GM10847 (cell line): ENCODE measurements around the gene PCDHGA12.
"Not testable (repeated sequence)": the region's sequence is repeated elsewhere in the genome, so short reads cannot be mapped to it uniquely, and the experiment has no call there.

Source experiments
- POLR2A ChIP-seq: IDR thresholded peaks from 2 replicates; pipeline ENCODE4 v1.6.1; 2011; ENCODE audit not compliant: insufficient read length; ENCODE audit errors: extremely low read depth

PCDHGA12 gene

DNA sequence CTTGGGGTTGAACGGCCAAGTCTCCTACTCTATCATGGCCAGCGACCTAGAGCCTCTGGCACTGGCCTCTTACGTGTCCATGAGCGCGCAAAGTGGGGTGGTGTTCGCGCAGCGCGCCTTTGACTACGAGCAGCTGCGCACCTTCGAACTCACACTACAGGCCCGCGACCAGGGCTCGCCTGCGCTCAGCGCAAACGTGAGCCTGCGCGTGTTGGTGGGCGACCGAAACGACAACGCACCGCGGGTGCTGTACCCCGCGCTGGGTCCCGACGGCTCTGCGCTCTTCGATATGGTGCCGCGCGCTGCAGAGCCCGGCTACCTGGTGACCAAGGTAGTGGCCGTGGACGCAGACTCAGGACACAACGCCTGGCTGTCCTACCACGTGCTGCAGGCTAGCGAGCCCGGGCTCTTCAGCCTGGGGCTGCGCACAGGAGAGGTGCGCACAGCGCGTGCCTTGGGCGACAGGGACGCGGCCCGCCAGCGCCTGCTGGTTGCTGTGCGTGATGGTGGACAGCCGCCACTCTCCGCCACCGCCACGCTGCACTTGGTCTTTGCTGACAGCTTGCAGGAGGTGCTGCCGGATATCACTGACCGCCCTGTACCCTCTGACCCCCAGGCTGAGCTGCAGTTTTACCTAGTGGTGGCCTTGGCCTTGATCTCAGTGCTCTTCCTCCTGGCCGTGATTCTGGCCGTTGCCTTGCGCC, 30.6 kb upstream of the PCDHGA12 start:
- TF ChIP-seq POLR2A, result no peak

DNA sequence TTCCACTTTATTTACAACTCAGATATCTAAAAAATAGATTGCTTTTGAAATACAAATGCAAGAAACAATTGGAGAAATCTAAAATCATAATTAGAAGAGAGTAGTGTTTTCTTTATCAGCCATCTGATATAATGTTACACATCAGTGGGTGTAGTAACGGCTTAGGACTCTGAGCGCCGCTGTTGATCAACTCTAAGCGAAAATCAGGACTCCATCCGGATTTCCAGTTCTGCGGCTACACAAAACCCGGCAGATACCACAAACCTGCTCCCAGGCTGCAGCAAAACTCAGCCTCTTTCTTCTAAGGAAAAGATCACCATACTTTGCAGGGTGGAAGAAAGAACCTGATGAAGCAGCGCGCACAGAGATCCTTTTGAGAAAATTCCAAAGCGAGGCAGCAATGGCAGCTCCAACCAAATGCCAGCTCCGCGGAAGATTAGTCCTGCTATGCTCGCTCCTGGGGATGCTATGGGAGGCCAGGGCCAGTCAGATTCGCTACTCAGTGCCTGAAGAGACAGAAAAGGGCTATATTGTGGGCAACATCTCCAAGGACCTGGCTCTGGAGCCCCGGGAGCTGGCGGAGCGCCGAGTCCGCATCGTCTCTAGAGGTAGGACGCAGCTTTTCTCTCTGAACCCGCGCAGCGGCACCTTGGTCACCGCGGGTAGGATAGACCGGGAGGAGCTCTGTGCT, 27.6 kb upstream of the PCDHGA12 start, which contains the start of gene PCDHGA9:
PCDHGA9 (plus strand) TSS at position 226 of the 691 bp plus-strand sequence; CDS start at position 401, 175 bp downstream.
- TF ChIP-seq POLR2A, result no peak

DNA sequence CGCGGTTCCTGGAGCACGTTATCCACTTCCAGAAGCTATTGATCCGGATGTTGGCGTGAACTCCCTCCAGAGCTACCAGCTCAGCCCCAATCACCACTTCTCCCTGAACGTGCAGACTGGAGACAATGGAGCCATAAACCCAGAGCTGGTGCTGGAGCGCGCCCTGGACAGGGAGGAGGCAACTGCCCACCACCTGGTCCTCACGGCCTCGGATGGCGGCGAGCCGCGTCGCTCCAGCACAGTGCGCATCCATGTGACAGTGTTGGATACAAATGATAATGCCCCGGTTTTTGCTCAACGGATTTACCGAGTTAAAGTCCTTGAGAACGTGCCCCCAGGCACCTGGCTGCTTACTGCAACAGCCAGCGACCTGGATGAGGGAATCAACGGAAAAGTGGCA, 26.9 kb upstream of the PCDHGA12 start:
- TF ChIP-seq POLR2A, result no peak

DNA sequence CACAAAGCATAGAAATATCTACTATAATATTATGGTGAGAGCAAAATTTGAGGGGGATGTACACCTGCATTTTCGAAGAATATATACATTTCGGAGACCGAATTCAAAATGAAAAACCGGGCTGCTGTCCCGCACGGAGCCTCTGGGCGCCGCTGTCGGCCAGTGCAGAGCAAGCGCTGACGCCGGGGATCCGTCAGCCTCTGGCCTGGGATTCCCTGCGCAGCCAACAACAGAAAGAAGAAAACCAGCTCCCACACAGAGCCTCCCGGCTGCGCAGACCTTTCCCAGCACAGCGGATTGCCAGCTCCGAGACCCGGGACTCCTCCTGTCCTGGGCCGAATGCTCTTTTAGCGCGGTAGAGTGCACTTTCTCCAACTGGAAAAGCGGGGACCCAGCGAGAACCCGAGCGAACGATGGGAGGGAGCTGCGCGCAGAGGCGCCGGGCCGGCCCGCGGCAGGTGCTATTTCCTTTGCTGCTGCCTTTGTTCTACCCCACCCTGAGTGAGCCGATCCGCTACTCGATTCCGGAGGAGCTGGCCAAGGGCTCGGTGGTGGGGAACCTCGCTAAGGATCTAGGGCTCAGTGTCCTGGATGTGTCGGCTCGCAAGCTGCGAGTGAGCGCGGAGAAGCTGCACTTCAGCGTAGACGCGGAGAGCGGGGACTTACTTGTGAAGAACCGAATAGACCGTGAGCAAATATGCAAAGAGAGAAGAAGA, 22.4 kb upstream of the PCDHGA12 start, which contains the start of gene PCDHGB6:
PCDHGB6 (plus strand) TSS at position 232 of the 716 bp plus-strand sequence; CDS start at position 414, 182 bp downstream.
- TF ChIP-seq POLR2A, result not testable (repeated sequence)

DNA sequence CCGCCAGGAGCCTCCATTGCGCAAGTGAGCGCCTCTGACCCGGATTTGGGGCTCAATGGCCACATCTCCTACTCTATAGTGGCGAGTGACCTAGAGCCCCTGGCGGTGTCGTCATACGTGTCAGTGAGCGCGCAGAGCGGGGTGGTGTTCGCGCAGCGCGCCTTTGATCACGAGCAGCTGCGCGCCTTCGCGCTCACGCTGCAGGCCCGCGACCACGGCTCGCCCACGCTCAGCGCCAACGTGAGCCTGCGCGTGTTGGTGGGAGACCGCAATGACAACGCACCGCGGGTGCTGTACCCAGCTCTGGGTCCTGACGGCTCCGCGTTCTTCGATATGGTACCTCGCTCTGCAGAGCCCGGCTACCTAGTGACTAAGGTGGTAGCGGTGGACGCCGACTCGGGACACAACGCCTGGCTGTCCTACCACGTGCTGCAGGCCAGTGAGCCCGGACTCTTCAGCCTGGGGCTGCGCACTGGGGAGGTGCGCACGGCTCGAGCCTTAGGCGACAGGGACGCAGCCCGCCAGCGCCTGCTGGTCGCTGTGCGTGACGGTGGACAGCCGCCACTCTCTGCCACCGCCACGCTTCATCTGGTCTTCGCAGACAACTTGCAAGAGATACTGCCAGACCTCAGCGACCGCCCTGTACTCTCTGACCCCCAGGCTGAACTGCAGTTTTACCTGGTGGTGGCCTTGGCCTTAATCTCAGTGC, 20.6 kb upstream of the PCDHGA12 start:
- no peak for TF ChIP-seq POLR2A

DNA sequence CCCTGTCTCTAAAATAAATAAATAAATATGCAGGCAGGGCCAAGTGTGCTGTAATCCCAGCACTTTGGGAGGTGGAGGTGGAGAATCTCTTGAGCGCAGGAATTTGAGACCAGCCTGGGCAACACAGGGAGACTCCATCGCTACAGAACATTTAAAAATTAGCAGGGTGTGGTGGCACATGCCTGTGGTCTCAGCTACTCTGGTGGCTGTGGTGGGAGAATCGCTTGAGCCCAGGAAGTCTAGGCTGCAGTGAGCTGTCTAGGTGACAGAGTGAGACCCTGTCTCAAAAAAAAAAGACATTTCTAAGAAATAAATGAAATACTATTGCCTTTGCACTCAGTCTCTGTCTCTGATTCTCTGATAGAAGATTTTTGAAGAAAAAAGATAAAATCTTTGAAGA, 18.7 kb upstream of the PCDHGA12 start:
- no peak for TF ChIP-seq POLR2A

DNA sequence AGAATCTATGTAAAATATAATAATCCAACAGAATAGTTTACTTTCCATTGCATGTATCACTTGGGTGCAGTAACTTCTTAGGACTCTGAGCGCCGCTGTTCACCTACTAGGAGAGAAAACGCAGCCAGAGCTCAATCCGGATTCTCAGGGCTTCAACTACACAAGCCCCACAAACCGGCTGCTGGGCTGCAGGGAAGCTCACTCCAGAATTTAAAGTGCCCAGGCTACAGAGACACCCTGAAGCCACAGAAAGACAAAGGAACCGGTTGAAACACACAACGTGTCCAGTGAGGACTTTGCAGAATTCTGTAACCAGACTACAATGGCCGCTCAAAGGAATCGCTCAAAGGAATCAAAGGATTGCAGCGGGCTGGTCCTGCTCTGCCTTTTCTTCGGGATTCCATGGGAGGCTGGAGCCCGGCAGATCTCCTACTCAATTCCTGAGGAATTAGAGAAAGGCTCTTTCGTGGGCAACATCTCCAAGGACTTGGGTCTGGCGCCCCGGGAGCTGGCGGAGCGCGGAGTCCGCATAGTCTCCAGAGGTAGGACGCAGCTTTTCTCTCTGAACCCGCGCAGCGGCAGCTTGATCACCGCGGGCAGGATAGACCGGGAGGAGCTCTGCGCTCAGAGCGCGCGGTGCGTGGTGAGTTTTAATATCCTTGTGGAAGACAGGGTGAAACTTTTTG, 17.3 kb upstream of the PCDHGA12 start, which contains the start of gene PCDHGA10:
PCDHGA10 (plus strand) TSS at position 134 of the 686 bp plus-strand sequence; CDS start at position 323, 189 bp downstream.
- no peak for TF ChIP-seq POLR2A

DNA sequence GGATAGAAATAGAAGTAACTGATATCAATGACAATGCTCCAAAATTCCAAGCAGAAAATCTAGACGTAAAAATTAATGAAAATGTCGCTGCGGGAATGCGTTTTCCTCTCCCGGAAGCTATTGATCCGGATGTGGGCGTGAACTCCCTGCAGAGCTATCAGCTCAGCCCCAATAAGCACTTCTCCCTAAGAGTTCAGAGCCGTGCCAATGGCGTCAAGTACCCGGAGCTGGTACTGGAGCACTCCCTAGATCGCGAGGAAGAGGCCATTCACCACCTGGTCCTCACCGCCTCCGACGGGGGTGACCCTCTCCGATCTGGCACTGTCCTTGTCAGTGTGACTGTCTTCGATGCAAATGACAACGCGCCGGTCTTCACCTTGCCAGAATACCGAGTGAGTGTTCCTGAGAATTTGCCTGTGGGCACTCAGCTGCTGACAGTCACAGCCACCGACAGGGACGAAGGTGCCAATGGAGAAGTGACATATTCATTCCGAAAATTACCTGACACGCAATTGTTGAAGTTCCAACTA, 16.7 kb upstream of the PCDHGA12 start:
- no peak for TF ChIP-seq POLR2A

DNA sequence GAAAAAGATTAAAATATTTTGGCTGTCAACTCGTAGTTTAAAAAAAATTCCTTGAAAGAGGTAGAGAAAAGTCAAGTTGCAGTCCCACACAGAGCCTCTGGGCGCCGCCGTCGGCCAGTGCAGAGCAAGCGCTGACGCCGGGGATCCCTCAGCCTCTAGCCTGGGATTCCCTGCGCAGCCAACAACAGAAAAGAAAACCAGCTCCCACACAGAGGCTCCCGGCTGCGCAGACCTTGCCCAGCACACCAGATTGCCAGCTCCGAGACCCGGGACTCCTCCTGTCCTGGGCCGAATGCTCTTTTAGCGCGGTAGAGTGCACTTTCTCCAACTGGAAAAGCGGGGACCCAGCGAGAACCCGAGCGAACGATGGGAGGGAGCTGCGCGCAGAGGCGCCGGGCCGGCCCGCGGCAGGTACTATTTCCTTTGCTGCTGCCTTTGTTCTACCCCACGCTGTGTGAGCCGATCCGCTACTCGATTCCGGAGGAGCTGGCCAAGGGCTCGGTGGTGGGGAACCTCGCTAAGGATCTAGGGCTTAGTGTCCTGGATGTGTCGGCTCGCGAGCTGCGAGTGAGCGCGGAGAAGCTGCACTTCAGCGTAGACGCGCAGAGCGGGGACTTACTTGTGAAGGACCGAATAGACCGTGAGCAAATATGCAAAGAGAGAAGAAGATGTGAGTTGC, 12.7 kb upstream of the PCDHGA12 start, which contains the start of gene PCDHGB7:
PCDHGB7 (plus strand) TSS at position 184 of the 679 bp plus-strand sequence; CDS start at position 367, 183 bp downstream.
- not testable (repeated sequence) for TF ChIP-seq POLR2A

DNA sequence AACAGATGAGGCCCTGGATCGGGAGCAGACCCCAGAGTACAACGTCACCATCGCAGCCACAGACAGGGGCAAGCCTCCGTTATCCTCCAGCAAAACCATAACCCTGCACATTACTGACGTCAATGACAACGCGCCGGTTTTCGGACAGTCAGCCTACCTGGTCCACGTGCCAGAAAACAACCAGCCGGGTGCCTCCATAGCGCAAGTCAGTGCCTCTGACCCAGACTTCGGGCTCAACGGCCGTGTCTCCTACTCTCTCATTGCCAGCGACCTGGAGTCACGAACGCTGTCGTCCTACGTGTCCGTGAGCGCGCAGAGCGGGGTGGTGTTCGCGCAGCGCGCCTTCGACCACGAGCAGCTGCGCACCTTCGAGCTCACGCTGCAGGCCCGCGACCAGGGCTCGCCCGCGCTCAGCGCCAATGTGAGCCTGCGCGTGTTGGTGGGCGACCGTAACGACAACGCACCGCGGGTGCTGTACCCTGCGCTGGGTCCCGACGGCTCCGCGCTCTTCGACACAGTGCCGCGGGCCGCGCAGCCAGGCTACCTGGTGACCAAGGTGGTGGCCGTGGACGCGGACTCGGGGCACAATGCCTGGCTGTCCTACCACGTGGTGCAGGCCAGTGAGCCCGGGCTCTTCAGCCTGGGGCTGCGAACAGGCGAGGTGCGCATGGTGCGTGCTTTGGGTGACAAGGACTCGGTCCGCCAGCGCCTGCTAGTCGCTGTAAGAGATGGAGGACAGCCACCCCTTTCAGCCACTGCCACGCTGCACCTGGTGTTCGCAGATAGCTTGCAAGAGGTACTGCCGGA, 11.0 kb upstream of the PCDHGA12 start:
- no peak for TF ChIP-seq POLR2A

DNA sequence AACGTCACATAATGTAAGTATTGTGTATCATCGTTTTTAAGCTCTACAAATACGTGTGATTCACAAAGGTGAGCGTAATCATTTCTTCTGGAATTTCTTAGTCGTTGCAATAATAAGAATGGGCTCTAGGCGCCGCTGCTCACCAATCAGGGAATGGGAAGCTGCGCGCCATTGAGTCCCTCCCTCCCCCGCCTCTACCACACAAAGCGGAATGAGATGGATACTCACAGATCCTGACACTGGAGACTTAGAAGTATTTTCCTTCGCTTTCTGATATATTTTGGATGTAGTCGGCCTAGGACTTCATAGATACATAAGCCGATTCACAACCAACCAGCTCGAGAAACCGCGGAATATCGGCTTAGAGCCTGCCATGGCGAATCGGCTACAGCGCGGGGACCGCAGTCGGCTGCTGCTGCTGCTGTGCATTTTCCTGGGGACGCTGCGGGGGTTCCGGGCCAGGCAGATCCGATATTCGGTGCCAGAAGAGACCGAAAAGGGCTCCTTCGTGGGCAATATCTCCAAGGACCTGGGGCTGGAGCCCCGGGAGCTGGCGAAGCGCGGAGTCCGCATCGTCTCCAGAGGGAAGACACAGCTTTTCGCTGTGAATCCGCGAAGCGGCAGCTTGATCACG, 9.3 kb upstream of the PCDHGA12 start, which contains the start of gene PCDHGA11:
PCDHGA11 (plus strand) TSS at position 197 of the 634 bp plus-strand sequence; CDS start at position 374, 177 bp downstream.
- TF ChIP-seq POLR2A, result no peak

DNA sequence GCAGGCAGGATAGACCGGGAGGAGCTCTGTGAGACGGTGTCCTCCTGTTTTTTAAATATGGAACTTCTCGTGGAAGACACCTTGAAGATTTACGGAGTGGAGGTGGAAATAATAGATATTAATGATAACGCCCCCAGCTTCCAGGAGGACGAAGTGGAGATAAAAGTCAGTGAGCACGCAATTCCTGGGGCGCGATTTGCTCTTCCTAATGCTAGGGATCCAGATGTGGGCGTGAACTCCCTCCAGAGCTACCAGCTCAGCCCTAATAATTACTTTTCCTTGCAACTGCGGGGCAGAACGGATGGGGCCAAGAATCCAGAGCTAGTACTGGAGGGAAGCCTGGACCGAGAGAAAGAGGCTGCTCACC, 8.8 kb upstream of the PCDHGA12 start:
- TF ChIP-seq POLR2A, result no peak
